Caco-2 (cell line): Measurements from ENCODE around the gene NALCN. TPM values are rescaled to one million over a fixed set of nuclear protein-coding genes. Genes with fewer than 3 reads are reported as not detected.

ENCODE experiments used
- BruUV-seq: library from RNA; stranded (reverse); fragments of 400-500 nt; replicated peaks from 2 replicates; lab custom pipeline; 2021; lab: Mats Ljungman, UMichigan
- CTCF ChIA-PET: fragments of 300-600 bp; sonication (Branson Sonifier 250); formaldehyde crosslinking; loops from one replicate; lab custom pipeline; 2022; ENCODE audit warnings: antibody characterized with exemption; lab: Charles Lee
- POLR2A ChIA-PET: fragments of 300-600 bp; sonication (Branson Sonifier 250); formaldehyde crosslinking; loops from one replicate; lab custom pipeline; 2022; ENCODE audit warnings: antibody characterized with exemption; lab: Charles Lee
- DNase-seq, 2 experiments: peaks; one replicate each; pipeline versions ENCODE4 v3.0.0 to v3.0.0-alpha.2; 2020 to 2022
- H3K27me3 ChIP-seq: replicated peaks from 2 replicates; pipeline ENCODE4 v1.6.0; 2011; ENCODE audit warnings: low read length; ENCODE audit not compliant: control insufficient read depth, insufficient read depth
- H3K36me3 ChIP-seq: 2 replicates; pipeline ENCODE4 v1.5.1; 2011; ENCODE audit warnings: low read length; ENCODE audit not compliant: control insufficient read depth, insufficient read depth
- H3K4me1 ChIP-seq: fragments of 250-450 bp; sonication (Bioruptor Pico); 2 replicates; pipeline ENCODE4 v1.5.1; 2020; ENCODE audit warnings: mild to moderate bottlenecking
- H3K4me3 ChIP-seq: 2 replicates; pipeline ENCODE4 v1.5.1; 2011; ENCODE audit warnings: low read depth, mild to moderate bottlenecking, control low read depth, low read length
- H3K9me3 ChIP-seq: fragments of 250-450 bp; sonication (Bioruptor Pico); 2 replicates; pipeline ENCODE4 v1.5.1; 2020; ENCODE audit warnings: mild to moderate bottlenecking, moderate library complexity
- H3K27ac Mint-ChIP-seq: one replicate; pipeline ENCODE4 v1.8.0; 2022; ENCODE audit warnings: mixed read lengths; ENCODE audit not compliant: unreplicated experiment
- H3K27me3 Mint-ChIP-seq: one replicate; pipeline ENCODE4 v1.8.0; 2022; ENCODE audit warnings: mixed read lengths; ENCODE audit not compliant: insufficient read depth, unreplicated experiment
- H3K36me3 Mint-ChIP-seq: one replicate; pipeline ENCODE4 v1.8.0; 2022; ENCODE audit warnings: mild to moderate bottlenecking, mixed read lengths; ENCODE audit not compliant: insufficient read depth, unreplicated experiment
- H3K4me1 Mint-ChIP-seq: one replicate; pipeline ENCODE4 v1.8.0; 2022; ENCODE audit warnings: low read depth, mixed read lengths; ENCODE audit not compliant: unreplicated experiment
- H3K4me3 Mint-ChIP-seq: one replicate; pipeline ENCODE4 v1.8.0; 2022; ENCODE audit warnings: mild to moderate bottlenecking, moderate library complexity, mixed read lengths; ENCODE audit not compliant: unreplicated experiment
- H3K9me3 Mint-ChIP-seq: one replicate; pipeline ENCODE4 v1.8.0; 2022; ENCODE audit warnings: mixed read lengths; ENCODE audit not compliant: unreplicated experiment
- intact Hi-C: fragments of 100-400 bp; cut with micrococcal nuclease; formaldehyde crosslinking; loops from one replicate; pipeline ENCODE4 v1.10.0; 2022; ENCODE audit not compliant: unreplicated experiment
- total RNA-seq: library from RNA; stranded (reverse); gene quantifications from 2 replicates; pipeline ENCODE4 v1.2.3, GENCODE V29; 2022
- TF ChIP-seq, protein P1 (sequence below), 2 experiments: fragments of 200-600 bp in 1 of 2; IDR thresholded peaks; 1 replicate in 1 of 2; 2 replicates in 1 of 2; pipeline versions ENCODE4 v1.5.1 to v1.8.0; 2011 to 2022; ENCODE audit warnings: antibody characterized with exemption in 1 of 2, control low read depth in 1 of 2, inconsistent platforms in 1 of 2, low read depth in 1 of 2, low read length in 1 of 2, mild to moderate bottlenecking in 1 of 2, moderate library complexity in 1 of 2; ENCODE audit not compliant: insufficient read depth in 1 of 2, severe bottlenecking in 1 of 2, unreplicated experiment in 1 of 2

Gene NALCN
- total RNA-seq, 1 experiment from 2014 or later: not detected

DNA sequence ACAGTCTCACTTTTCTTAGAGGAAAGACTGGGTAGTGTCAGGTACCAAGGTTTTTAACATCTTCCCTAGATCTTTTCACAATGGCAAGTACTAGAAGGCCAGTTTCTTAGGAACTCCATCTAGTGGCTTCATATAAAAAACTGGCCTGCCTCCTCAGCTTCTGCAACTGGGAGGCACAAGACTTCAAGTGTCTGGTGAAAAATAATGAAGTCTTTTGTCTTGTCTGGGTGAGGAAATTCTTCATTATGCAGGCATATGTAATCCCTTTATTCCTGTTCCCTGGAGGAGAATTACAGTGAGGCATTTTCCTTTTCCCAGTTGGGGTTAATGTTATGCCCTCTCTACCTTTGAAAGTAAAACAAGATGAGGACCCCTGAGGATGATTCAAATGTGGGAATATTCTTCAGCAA lies 300.5 kb downstream of the NALCN start:
- BruUV-seq: no TSS peak
- H3K9me3 Mint-ChIP-seq: peaks cover 9% of the 10 kb centered on the region
- H3K27ac Mint-ChIP-seq: no peak overlapping the region
- H3K9me3 ChIP-seq: peaks cover 3% of the 10 kb centered on the region
- no peaks in the 10 kb centered on the region for H3K4me1 ChIP-seq
- intact Hi-C loops: no loop called here
- no peaks in the 10 kb centered on the region for H3K27me3 ChIP-seq
- no peaks in the 10 kb centered on the region for H3K36me3 Mint-ChIP-seq
- H3K4me1 Mint-ChIP-seq: no peaks in the 10 kb centered on the region
- H3K36me3 ChIP-seq: no peaks in the 10 kb centered on the region
- no peak overlapping the region for H3K4me3 ChIP-seq
- ChIA-PET CTCF (no interaction called here), POLR2A (no interaction called here)
- no peak overlapping the region for H3K4me3 Mint-ChIP-seq
- TF ChIP-seq, protein P1, sequence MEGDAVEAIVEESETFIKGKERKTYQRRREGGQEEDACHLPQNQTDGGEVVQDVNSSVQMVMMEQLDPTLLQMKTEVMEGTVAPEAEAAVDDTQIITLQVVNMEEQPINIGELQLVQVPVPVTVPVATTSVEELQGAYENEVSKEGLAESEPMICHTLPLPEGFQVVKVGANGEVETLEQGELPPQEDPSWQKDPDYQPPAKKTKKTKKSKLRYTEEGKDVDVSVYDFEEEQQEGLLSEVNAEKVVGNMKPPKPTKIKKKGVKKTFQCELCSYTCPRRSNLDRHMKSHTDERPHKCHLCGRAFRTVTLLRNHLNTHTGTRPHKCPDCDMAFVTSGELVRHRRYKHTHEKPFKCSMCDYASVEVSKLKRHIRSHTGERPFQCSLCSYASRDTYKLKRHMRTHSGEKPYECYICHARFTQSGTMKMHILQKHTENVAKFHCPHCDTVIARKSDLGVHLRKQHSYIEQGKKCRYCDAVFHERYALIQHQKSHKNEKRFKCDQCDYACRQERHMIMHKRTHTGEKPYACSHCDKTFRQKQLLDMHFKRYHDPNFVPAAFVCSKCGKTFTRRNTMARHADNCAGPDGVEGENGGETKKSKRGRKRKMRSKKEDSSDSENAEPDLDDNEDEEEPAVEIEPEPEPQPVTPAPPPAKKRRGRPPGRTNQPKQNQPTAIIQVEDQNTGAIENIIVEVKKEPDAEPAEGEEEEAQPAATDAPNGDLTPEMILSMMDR (IDR thresholded peaks at IDR 0.05; ENCODE audit: insufficient read depth in 1 of 2, low read depth in 1 of 2, low read length in 1 of 2, severe bottlenecking in 1 of 2, unreplicated experiment in 1 of 2): peak; percentile 15 to 21
- no peak for DNase-seq
- H3K27me3 Mint-ChIP-seq: peaks cover 9% of the 10 kb centered on the region

DNA sequence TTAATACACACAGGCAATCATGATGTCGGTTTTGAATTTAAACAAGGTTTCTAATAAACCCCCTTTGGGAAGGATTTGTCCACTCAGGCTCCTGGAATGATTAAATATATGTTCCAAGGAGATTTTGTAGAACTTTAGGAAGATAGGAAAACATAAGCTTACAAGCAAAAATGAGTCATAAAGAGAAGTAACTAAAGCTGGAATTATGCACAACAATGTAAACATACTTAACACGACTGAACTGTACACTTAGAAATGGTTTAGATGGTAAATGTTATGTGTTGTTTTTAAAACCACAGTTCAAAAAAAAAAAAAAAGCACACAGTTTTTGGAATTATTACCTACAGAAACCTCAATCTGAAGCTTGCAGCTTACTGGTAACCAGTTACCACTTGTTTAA lies 304.4 kb downstream of the NALCN start:
- H3K27me3 Mint-ChIP-seq: peaks cover 3% of the 10 kb centered on the region
- ChIA-PET CTCF (interaction anchor here (0.5 kb wide), 1 partner anchor 17 kb away, joined by 3 read pairs; no protein-coding TSS in a partner anchor), POLR2A (no interaction called here)
- H3K27me3 ChIP-seq: no peaks in the 10 kb centered on the region
- DNase-seq: no peak
- peaks cover 3% of the 10 kb centered on the region for H3K9me3 ChIP-seq
- H3K4me3 Mint-ChIP-seq: no peak overlapping the region
- intact Hi-C loops: no loop called here
- no peaks in the 10 kb centered on the region for H3K36me3 ChIP-seq
- TF ChIP-seq, protein P1 (IDR thresholded peaks at IDR 0.05; ENCODE audit: insufficient read depth in 1 of 2, low read depth in 1 of 2, low read length in 1 of 2, severe bottlenecking in 1 of 2, unreplicated experiment in 1 of 2): no peak
- no peaks in the 10 kb centered on the region for H3K4me1 ChIP-seq
- H3K9me3 Mint-ChIP-seq: peaks cover 9% of the 10 kb centered on the region
- no peak overlapping the region for H3K27ac Mint-ChIP-seq
- H3K4me3 ChIP-seq: no peak overlapping the region
- H3K36me3 Mint-ChIP-seq: no peaks in the 10 kb centered on the region
- BruUV-seq: no TSS peak
- no peaks in the 10 kb centered on the region for H3K4me1 Mint-ChIP-seq

DNA sequence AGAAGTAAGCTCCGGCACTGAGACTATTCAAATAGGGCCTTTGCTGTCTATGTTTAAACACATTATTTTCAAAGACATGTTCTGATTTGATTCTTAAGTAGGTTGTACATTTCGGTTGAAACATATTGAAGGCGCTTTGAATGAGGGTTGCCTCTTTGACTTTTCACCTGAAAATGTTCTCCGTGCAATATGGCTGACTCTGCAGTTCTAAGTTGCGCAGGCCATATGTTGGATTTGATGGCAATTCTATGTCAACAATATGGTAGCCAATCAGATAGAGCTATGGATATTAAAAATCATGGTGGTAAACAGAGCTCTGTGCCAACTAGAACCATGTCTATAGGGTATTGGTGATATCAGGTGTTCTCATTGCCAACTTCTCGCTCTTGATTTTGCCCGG lies 307.3 kb downstream of the NALCN start:
- Histone ChIP-seq H3K27me3 (no peaks in the 10 kb centered on the region), H3K4me3 (no peak overlapping the region), H3K4me1 (no peaks in the 10 kb centered on the region), H3K9me3 (peaks cover 3% of the 10 kb centered on the region), H3K36me3 (no peaks in the 10 kb centered on the region)
- Mint-ChIP-seq H3K27ac (no peak overlapping the region), H3K36me3 (no peaks in the 10 kb centered on the region), H3K4me1 (no peaks in the 10 kb centered on the region), H3K27me3 (no peaks in the 10 kb centered on the region), H3K4me3 (no peak overlapping the region), H3K9me3 (peaks cover 9% of the 10 kb centered on the region)
- DNase-seq: no peak
- TF ChIP-seq, protein P1 (IDR thresholded peaks at IDR 0.05; ENCODE audit: insufficient read depth in 1 of 2, low read depth in 1 of 2, low read length in 1 of 2, severe bottlenecking in 1 of 2, unreplicated experiment in 1 of 2): no peak
- ChIA-PET POLR2A (no interaction called here), CTCF (no interaction called here)
- BruUV-seq: no TSS peak
- intact Hi-C loops: loop anchor here (10.0 kb wide), 1 partner anchor 1454 kb away; no protein-coding TSS in a partner anchor
